Neural progenitor cell (in vitro differentiated cells): ENCODE measurements around the gene PVRIG. TPM values are rescaled to one million over a fixed set of nuclear protein-coding genes. Genes with fewer than 3 reads are reported as not detected.

Experiments
- DNase-seq: peaks from one replicate; pipeline ENCODE4 v3.0.0-alpha.2; 2016; ENCODE audit warnings: low spot score
- H2AFZ ChIP-seq: fragments of 200-600 bp; sonication (generic); replicated peaks from 2 replicates; pipeline ENCODE4 v1.6.1; 2016; ENCODE audit warnings: antibody characterized with exemption
- H3F3A ChIP-seq: fragments of 200-600 bp; sonication (generic); 2 replicates; pipeline ENCODE4 v1.6.1; 2016; ENCODE audit warnings: antibody characterized with exemption, low read depth
- H3K27ac ChIP-seq: fragments of 200-600 bp; sonication (generic); 2 replicates; pipeline ENCODE4 v1.5.1; 2016; ENCODE audit warnings: mild to moderate bottlenecking
- H3K27me3 ChIP-seq: fragments of 200-600 bp; sonication (generic); 2 replicates; pipeline ENCODE4 v1.6.1; 2016; ENCODE audit warnings: mild to moderate bottlenecking, moderate library complexity
- H3K36me3 ChIP-seq: fragments of 200-600 bp; sonication (generic); 2 replicates; pipeline ENCODE4 v1.5.1; 2016
- H3K4me1 ChIP-seq: fragments of 200-600 bp; sonication (generic); 2 replicates; pipeline ENCODE4 v1.6.1; 2016; ENCODE audit warnings: mixed run types
- H3K4me2 ChIP-seq: fragments of 200-600 bp; sonication (generic); 2 replicates; pipeline ENCODE4 v1.6.1; 2016
- H3K4me3 ChIP-seq: fragments of 200-600 bp; sonication (generic); 2 replicates; pipeline ENCODE4 v1.5.1; 2016
- H3K79me2 ChIP-seq: fragments of 200-600 bp; sonication (generic); 2 replicates; pipeline ENCODE4 v1.6.1; 2016; ENCODE audit warnings: low read depth
- H3K9ac ChIP-seq: fragments of 200-600 bp; sonication (generic); 2 replicates; pipeline ENCODE4 v1.6.1; 2016
- H3K9me3 ChIP-seq: fragments of 200-600 bp; sonication (generic); 2 replicates; pipeline ENCODE4 v1.5.1; 2016; ENCODE audit warnings: low read depth
- H4K20me1 ChIP-seq: fragments of 200-600 bp; sonication (generic); 2 replicates; pipeline ENCODE4 v1.6.1; 2016; ENCODE audit warnings: low read depth
- H3K27ac Mint-ChIP-seq: 3 replicates; pipeline ENCODE4 v1.8.0; 2021; ENCODE audit warnings: mixed read lengths
- H3K27me3 Mint-ChIP-seq: 2 replicates; pipeline ENCODE4 v1.8.0; 2022; ENCODE audit warnings: low read depth, mild to moderate bottlenecking, inconsistent platforms, moderate library complexity, mixed read lengths; ENCODE audit not compliant: insufficient read depth
- H3K36me3 Mint-ChIP-seq: 3 replicates; pipeline ENCODE4 v1.8.0; 2021; ENCODE audit warnings: mixed read lengths
- H3K4me1 Mint-ChIP-seq: 3 replicates; pipeline ENCODE4 v1.8.0; 2021; ENCODE audit warnings: mixed read lengths
- H3K4me3 Mint-ChIP-seq: 3 replicates; pipeline ENCODE4 v1.8.0; 2021; ENCODE audit warnings: mild to moderate bottlenecking, moderate library complexity, mixed read lengths
- H3K9me3 Mint-ChIP-seq: 3 replicates; pipeline ENCODE4 v1.8.0; 2020; ENCODE audit warnings: mixed read lengths
- CTCF ChIP-seq: fragments of 200-600 bp; sonication (generic); IDR thresholded peaks from 2 replicates; pipeline ENCODE4 v1.5.1; 2017; ENCODE audit warnings: antibody characterized with exemption, mild to moderate bottlenecking
- EZH2 ChIP-seq: fragments of 200-600 bp; sonication (generic); IDR thresholded peaks from 2 replicates; pipeline ENCODE4 v1.6.1; 2017; ENCODE audit warnings: antibody characterized with exemption, mild to moderate bottlenecking, moderate library complexity
- EZH2phosphoT487 ChIP-seq: fragments of 200-600 bp; sonication (generic); IDR thresholded peaks from 2 replicates; pipeline ENCODE4 v1.6.1; 2017; ENCODE audit warnings: antibody characterized with exemption
- total RNA-seq: library from RNA; depleted of rRNA; stranded (reverse); fragments of >200 nt; gene quantifications from 2 replicates; pipeline ENCODE4 v1.2.3, GENCODE V29; 2015; ENCODE audit warnings: low replicate concordance

The PVRIG gene
- total RNA-seq, 1 donor from 2014 or later, result not detected

- H3K4me1 ChIP-seq, result peaks cover 42% of the 10 kb centered on the region
- H3K9me3 Mint-ChIP-seq, result no peaks in the 10 kb centered on the region
- H3F3A ChIP-seq, result peaks cover 44% of the 10 kb centered on the region
- H3K4me1 Mint-ChIP-seq, result peaks cover 57% of the 10 kb centered on the region
- H3K4me3 ChIP-seq, result peak overlapping the region; percentile 55
- peak overlapping the region; percentile 89 for H3K4me2 ChIP-seq
- H3K9me3 ChIP-seq, result no peaks in the 10 kb centered on the region
- peaks cover 18% of the 10 kb centered on the region for H3K36me3 Mint-ChIP-seq
- H3K27ac ChIP-seq, result no peak overlapping the region
- TF ChIP-seq CTCF (no peak), EZH2 (no peak), EZH2phosphoT487 (no peak)
- peak overlapping the region; percentile 71 for H3K4me3 Mint-ChIP-seq
- no peaks in the 10 kb centered on the region for H3K36me3 ChIP-seq
- no peak for DNase-seq
- H3K27me3 ChIP-seq, result peaks cover 31% of the 10 kb centered on the region
- no peak overlapping the region for H3K9ac ChIP-seq
- peaks cover 11% of the 10 kb centered on the region for H3K27me3 Mint-ChIP-seq
- H3K27ac Mint-ChIP-seq, result no peak overlapping the region
- no peak overlapping the region for H2AFZ ChIP-seq
- peaks cover 8% of the 10 kb centered on the region for H3K79me2 ChIP-seq
- H4K20me1 ChIP-seq, result peaks cover 68% of the 10 kb centered on the region
These were observed 47.9 kb upstream of the PVRIG start for GRCh38 chr7:100171840-100172239.

DNA sequence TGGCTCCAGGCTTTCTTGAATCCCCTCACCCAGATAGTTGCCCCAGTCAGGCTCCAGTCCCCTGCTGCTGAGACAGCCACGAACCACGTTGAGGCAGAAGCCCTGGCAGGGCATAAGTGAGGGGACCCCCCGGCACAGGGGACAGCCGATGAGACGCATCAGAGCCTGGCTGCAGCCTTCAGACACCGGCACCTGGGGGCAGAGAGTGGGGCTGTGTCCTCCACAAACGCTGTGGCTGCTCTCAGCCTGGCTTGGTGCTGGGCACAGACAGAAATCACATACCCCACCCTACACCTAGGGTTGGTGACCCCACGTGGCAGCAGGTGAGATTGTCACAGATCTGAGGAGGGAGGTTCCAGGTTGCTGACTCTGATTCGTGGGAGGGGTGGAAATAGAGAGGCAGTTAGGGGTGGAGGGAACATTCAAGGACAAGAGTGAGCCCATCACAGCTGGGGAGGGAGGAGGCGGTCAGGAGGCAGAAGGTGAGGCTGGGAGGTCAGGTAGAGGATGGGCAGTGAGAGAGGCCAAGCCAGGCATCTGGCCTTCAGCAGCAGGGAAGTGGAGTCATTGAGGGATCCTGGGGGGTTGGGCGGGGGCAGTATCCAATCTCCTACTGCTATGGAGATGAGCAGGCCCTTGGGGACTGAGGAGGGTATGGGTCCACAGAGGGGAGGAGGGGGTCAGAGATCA, 45.8 kb upstream of the PVRIG start:
- peaks cover 23% of the 10 kb centered on the region for H3K4me1 ChIP-seq
- H3K36me3 ChIP-seq, result no peaks in the 10 kb centered on the region
- Mint-ChIP-seq H3K4me3 (no peak overlapping the region), H3K4me1 (peaks cover 36% of the 10 kb centered on the region), H3K27me3 (peaks cover 8% of the 10 kb centered on the region), H3K36me3 (peaks cover 18% of the 10 kb centered on the region), H3K27ac (no peak overlapping the region), H3K9me3 (no peaks in the 10 kb centered on the region)
- peaks cover 35% of the 10 kb centered on the region for H3F3A ChIP-seq
- TF ChIP-seq EZH2, result no peak
- TF ChIP-seq EZH2phosphoT487, result no peak
- no peak for TF ChIP-seq CTCF
- no peak overlapping the region for H3K4me3 ChIP-seq
- no peak overlapping the region for H2AFZ ChIP-seq
- H3K9me3 ChIP-seq, result no peaks in the 10 kb centered on the region
- H3K27me3 ChIP-seq, result peaks cover 33% of the 10 kb centered on the region
- peaks cover 66% of the 10 kb centered on the region for H4K20me1 ChIP-seq
- no peak for DNase-seq
- H3K27ac ChIP-seq, result no peak overlapping the region
- H3K79me2 ChIP-seq, result peaks cover 10% of the 10 kb centered on the region
- H3K4me2 ChIP-seq, result no peak overlapping the region
- no peak overlapping the region for H3K9ac ChIP-seq

DNA sequence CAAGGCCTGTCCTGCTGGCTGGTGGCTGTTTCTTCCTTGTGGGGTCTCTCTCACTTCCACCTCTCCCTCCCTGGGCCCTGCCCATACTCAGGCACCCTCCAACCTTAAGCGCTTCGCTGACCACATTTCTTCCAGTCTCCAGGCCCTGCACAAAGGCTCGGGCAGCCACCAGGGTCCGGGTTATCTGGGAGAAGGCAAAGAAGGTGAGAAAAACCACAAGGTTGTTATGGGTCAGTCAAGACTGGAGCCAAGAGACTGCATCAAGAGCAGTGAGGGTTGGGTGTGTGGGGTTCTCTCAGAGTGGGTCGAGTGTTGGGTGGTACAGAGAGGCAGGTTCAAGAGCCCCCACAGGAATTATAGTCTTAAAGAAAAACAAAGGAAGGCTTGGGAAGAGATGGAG, 45.2 kb upstream of the PVRIG start:
- TF ChIP-seq EZH2, result no peak
- no peak for TF ChIP-seq EZH2phosphoT487
- TF ChIP-seq CTCF, result no peak
- Mint-ChIP-seq H3K9me3 (no peaks in the 10 kb centered on the region), H3K4me1 (peaks cover 31% of the 10 kb centered on the region), H3K27ac (no peak overlapping the region), H3K27me3 (peaks cover 11% of the 10 kb centered on the region), H3K4me3 (peak overlapping the region; percentile 83), H3K36me3 (peaks cover 18% of the 10 kb centered on the region)
- H3K9ac ChIP-seq, result no peak overlapping the region
- H3F3A ChIP-seq, result peaks cover 28% of the 10 kb centered on the region
- H3K27me3 ChIP-seq, result peaks cover 36% of the 10 kb centered on the region
- H3K9me3 ChIP-seq, result no peaks in the 10 kb centered on the region
- peaks cover 60% of the 10 kb centered on the region for H4K20me1 ChIP-seq
- H3K4me1 ChIP-seq, result peaks cover 23% of the 10 kb centered on the region
- H3K27ac ChIP-seq, result no peak overlapping the region
- H3K4me2 ChIP-seq, result no peak overlapping the region
- no peak for DNase-seq
- H3K36me3 ChIP-seq, result no peaks in the 10 kb centered on the region
- no peak overlapping the region for H2AFZ ChIP-seq
- H3K79me2 ChIP-seq, result peaks cover 10% of the 10 kb centered on the region
- H3K4me3 ChIP-seq, result no peak overlapping the region
